GM19438 (cell line): ENCODE measurements around the gene DHCR24.

ENCODE experiments used
- ATAC-seq: cut with Tn5 transposase; IDR thresholded peaks from one replicate; pipeline ENCODE4 v1.9.1; 2021; ENCODE audit warnings: low read depth; ENCODE audit not compliant: unreplicated experiment

Gene DHCR24

DNA sequence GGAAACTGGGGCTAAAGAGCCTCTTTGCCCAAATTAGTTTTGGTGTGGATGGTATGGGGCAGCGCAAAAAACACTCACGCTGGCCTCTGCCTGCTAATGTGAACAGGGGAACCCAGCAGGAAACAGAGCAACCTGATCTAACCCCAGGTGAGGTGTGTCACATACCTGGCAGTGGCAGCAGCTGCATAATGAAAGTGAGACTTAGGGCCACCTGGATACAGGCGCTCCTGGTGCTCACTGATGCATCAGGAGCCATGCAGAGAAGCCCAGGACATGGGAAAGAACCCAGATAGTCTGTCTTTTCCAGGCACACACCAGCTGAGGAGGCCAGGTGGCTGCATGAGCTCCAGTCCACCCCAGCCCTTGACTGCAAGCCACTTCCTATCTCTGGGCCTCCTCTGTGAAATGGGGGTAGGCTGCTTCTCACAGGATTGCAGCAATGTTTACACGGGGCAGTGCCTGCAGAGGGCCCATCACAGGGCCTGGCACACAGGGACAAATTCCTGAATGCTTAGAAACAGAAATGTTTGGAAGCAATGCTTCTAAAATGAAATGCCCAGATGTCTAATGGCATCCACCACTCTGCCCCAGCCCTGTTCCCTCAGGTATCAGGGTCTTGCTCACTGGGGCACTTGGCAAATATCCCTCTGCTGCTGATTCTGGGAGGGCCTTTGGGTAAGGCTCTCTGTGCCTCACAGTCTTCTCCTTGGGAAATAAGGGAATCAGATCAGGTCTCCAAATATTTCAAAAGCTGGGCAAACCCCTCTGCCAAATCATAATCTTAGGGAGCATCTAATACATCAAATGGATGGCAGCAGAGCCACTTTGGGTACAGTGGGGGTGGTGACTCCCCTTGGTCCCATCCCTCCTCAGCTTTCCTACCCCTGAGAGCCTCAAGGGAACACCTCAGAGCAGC is 19.9 kb downstream of the DHCR24 start:
- no peak for ATAC-seq

DNA sequence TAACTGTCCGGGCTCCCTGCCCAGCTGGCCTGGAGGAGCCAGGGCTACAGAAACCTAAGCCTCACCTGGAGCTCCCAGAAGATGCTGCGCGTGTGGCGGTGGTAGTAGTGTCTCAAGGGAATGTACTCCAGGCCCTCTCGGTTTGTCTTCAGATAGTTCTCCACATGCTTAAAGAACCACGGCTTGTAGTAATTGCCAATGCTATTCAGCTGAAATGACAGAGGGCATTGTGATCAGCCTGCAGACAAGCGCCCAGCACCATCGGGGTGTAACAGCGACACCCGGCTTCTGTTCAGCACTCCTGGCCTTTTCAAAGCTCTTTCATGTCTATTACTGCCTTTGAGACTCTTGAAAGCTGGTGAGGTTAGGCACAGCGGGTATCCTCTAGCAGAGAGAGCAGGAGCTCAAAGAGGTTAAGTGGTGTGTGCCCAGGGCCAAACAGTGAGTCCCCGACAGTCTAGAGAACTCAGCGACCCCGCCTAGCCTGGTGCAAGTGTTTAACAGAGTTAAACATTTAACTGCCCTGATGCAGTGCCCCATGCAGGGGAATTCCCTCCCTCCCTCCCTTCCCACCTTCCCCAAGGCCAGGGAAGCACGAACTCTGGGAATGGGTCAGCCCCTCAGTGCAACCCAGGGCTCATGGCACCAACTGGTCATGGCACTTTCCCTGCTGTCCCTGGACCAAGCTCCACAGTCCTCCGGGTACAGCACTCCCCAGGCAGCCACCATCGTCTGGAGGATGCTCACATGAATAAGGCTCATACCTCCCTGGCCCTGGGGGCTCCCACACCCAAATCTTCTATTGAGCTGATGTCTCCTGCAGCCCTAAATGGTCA is 21.5 kb downstream of the DHCR24 start:
- ATAC-seq = no peak

DNA sequence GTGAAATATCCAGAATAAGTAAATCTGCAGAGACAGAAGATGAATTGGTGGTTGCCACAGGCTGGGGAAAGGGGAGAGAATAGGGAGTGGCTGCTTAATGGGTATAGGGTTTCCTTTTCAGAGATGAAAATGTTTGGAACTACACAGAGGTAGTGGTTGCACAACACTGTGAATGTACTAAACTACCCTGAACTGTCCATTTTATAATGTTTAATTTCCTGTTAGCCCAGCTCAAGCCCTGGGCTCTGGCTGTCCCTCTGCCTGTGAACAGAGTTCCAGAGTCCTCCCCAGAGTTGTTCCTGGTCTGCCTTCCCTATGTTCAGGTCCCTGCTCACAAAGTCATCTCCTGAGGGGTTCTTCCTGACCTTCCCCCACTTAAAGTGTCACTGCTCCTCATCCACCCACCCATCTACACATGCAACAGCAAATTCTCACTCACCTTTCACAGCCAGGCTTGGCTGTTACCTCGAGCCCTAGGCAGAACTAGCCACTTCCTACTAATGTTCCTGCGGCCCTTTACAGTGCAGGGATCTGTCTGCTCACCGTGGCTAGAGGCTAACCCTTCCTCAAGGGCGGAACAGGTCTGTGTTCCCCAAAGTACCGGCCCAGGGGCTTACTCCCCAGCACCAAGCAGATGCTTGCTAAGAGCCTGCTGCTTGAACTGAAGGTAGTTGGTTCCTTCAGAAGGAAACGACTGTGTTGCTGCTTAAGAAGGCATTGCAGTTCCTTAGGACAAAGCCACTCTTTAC is 22.4 kb downstream of the DHCR24 start:
- no peak for ATAC-seq

- no peak for ATAC-seq
Measured at GRCh38 chr1:54863267-54863665, 23.7 kb downstream of the DHCR24 start.

GRCh38 chr1:54861070-54861761 is 25.8 kb downstream of the DHCR24 start:
- ATAC-seq = no peak

- ATAC-seq = no peak
Measured at GRCh38 chr1:54859700-54860391, 27.1 kb downstream of the DHCR24 start.

- no peak for ATAC-seq
Measured at GRCh38 chr1:54857746-54858561, 29.0 kb downstream of the DHCR24 start.

DNA sequence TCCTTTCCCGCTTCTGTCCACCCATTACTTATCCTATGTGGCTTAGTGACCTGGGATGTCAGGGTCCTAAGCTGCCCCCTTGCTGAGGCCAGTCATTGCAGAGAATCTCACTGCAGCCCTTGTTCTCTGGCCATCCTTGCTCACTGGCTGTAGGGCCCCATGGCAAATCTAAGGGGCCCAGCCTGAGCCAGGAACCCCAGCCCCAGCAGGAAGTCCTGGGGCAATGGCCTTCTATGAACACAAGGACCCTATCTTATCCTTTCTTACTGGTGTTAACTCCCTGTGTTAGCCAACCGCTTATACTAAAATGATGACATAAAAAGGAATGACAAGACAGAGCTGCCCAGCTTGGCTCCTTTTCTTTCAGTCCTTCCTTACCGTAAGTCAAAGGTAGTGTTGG is 29.9 kb downstream of the DHCR24 start:
- no peak for ATAC-seq

GRCh38 chr1:54854381-54855020 is 32.5 kb downstream of the DHCR24 start:
- no peak for ATAC-seq

GRCh38 chr1:54853793-54854370 is 33.1 kb downstream of the DHCR24 start:
- ATAC-seq = no peak

GRCh38 chr1:54853096-54853792 is 33.8 kb downstream of the DHCR24 start:
- ATAC-seq = no peak

DNA sequence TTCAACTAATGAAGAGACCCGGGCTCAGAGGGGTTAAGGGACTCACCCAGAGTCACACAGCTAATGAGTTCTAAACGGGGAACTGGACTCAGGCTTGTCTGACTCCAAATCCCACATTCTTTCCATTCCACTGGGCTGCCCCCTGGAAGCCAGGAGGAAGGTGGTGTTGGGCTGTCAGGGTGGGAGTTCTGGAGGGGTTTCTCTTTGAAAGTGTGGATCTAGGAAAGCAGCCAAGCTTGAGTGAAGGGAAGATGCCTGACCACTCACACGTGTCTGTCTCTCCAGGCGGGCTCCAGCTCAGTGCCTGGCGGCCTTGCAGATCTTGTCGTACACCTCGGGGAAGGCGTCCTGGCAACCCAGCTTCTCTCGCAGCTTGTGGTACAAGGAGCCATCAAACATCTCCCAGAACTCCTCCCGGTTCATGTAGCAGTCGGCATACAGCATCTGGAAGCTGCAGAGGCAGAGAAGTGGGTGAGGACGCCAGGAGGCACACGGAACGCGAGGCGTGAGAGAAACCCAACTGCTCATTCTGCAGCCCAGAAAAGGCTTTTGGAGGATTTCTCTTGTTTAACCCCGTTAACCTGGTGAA is 35.0 kb downstream of the DHCR24 start:
- no peak for ATAC-seq

- no peak for ATAC-seq
Measured at GRCh38 chr1:54851406-54851805, 35.6 kb downstream of the DHCR24 start.

GRCh38 chr1:54850737-54851136 is 36.3 kb downstream of the DHCR24 start:
- ATAC-seq = no peak

GRCh38 chr1:54850069-54850730 is 36.8 kb downstream of the DHCR24 start:
- ATAC-seq = no peak

GRCh38 chr1:54849219-54850068 is 37.6 kb downstream of the DHCR24 start:
- no peak for ATAC-seq
